ENCODE measurements around the gene EVX2. TPM values are rescaled to one million over a fixed set of nuclear protein-coding genes. Genes with fewer than 3 reads are reported as not detected.

EVX2 gene
- total RNA-seq, 4 donors from 2014 or later: 0.16 TPM; not detected in 3

DNA sequence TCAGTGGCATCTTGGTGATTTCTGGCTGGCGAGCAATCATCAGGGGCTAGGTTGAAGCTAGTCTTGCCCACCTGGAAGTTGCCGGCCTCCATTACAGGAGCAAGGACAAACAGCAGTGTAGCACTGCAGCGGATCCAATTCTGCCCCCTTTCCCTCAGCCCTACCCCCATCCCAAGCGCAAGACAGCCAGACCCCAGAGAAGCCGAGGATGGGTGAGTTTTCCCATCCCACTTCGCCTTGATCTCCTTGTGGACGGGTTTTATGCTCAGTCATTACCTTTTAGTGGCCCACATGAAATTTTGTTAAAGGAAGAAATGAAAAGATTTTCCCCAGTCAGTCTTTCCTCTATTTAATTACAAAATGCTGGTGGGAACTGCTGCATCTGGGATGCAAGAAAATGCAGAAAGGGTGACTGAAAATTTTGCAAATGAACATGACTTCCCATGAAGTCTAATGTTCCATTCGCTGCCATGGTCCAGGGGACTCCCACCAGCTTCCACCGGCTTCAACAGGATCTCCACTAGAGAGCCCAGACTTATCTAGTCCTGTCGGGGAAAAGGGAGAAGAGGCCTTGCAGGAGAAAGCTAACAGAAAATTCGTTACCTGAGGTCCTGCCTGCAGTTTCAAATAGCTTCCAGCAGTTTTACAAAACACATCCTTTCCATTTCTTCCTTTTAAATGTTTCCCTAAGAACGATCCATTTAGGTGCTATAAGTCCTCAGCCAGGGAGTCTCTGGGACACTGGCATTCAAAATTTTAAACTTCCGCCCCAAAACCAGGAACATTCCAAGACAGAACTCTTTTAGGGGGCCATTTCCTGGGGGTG, 36.8 kb upstream of the EVX2 start:
- TF ChIP-seq, protein P1, sequence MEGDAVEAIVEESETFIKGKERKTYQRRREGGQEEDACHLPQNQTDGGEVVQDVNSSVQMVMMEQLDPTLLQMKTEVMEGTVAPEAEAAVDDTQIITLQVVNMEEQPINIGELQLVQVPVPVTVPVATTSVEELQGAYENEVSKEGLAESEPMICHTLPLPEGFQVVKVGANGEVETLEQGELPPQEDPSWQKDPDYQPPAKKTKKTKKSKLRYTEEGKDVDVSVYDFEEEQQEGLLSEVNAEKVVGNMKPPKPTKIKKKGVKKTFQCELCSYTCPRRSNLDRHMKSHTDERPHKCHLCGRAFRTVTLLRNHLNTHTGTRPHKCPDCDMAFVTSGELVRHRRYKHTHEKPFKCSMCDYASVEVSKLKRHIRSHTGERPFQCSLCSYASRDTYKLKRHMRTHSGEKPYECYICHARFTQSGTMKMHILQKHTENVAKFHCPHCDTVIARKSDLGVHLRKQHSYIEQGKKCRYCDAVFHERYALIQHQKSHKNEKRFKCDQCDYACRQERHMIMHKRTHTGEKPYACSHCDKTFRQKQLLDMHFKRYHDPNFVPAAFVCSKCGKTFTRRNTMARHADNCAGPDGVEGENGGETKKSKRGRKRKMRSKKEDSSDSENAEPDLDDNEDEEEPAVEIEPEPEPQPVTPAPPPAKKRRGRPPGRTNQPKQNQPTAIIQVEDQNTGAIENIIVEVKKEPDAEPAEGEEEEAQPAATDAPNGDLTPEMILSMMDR (IDR thresholded peaks at IDR 0.05; ENCODE audit: low read depth): no peak

DNA sequence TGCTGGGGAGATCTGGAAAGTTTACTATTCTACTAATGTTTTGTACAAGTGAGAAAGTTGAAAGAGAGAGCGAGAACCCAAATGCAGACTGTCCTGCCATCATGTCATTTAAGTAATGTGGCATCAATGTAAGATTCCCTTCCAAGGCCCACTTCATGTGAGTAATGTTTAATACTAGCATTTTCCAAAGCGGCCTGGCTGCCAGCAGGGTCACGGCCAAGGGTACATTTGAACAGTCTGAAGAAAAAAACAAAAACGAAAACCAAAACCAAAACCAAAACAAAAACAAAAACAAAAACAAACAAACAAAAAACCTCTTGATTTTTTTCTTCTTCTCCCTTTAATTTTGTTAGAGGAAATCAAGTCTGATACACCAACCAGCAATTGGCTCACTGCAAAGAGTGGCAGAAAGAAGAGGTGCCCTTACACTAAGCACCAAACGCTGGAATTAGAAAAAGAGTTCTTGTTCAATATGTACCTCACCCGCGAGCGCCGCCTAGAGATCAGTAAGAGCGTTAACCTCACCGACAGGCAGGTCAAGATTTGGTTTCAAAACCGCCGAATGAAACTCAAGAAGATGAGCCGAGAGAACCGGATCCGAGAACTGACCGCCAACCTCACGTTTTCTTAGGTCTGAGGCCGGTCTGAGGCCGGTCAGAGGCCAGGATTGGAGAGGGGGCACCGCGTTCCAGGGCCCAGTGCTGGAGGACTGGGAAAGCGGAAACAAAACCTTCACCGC, 35.0 kb upstream of the EVX2 start:
- TF ChIP-seq, protein P1 (IDR thresholded peaks at IDR 0.05; ENCODE audit: low read depth): no peak

- TF ChIP-seq, protein P1 (IDR thresholded peaks at IDR 0.05; ENCODE audit: low read depth): no peak
Observed at GRCh38 chr2:176117823-176118371, 34.1 kb upstream of the EVX2 start.

- TF ChIP-seq, protein P1 (IDR thresholded peaks at IDR 0.05; ENCODE audit: low read depth): no peak
Observed at GRCh38 chr2:176117162-176117822, 33.5 kb upstream of the EVX2 start.

DNA sequence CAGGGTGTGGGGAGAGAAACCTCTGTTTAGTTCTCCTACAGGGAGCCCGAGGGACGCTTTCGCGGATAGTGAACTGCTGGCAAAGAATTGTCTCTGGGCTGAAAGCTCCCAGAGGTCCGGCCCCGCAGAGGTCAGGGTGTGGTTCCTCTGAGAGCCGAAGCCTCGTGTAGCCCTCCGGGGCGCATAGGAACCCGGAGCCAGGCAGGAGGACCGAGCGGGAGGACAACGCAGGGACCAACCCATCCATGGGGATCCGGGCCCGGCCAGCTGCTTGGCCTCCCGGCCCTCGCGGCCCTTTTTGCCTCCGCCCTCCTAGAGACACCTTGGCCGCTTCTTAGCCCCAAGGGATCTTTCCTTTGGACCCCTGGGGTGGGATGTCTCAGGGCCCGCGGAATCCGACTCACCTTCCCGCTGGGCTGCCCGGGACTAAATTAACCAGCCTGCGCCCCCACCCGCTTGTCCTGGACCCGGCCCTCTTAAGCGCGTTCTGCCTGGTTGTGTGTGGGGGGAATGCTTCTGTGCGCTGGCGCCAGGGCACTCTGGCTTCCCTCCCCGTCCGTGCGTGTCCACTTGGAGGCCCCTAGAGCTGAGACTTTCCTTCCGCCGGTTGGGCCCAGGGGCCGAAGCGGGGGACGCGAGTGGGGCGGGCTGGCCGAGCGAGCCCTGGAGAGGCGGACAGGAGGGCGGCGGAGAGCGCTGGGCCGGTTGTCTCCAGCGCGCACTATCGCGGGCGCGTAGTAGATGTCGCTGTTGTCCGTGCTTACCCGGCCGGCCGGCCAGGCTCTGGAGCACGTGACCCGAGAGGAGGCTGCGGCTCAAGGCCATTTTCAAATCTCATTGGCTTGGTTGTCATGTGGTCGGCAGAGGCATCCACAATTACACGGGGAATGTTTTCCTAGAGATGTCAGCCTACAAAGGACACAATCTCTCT, 32.4 kb upstream of the EVX2 start, which contains the start of gene HOXD10:
Gene HOXD10, plus strand, starts transcription at position 896 of the 931 bp plus-strand sequence. CDS start 56 bp downstream, outside the sequence.
- TF ChIP-seq, protein P1 (IDR thresholded peaks at IDR 0.05; ENCODE audit: low read depth): no peak

DNA sequence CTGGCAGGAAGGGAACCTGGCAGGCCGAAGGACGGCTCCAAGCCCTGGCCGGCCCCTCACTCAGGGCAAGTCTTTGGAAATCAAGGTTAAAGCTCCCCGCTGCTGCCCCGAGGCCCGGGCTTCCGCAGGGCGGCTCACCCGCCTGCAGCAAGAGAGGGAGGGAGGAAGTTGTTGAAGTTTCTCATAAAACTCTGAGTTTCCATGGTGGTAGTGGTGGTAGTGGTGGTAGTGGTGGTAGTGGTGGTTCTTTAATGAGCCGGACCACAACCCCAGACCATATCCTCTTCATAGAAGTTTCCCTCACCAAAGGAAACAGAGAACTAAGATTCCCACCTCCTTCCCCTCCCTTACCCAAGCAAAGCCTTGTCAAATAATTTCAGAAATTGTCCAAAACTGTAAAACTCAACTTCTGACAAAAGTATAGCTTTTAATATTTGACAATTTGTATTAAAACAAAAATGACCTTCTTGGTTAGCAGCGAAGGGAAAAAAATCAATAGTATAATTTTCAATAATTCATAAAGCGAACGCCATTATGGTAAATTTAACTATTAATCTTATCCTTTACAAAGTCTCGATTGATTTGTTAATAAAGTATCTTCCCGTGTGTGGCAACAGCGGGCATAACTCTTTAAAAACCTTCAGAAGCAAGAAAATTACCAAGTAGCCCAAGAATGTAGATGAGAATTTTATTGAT, 31.3 kb upstream of the EVX2 start:
- TF ChIP-seq, protein P1 (IDR thresholded peaks at IDR 0.05; ENCODE audit: low read depth): no peak

Measured in subcutaneous adipose tissue (tissue), 4 donors.